ENCODE data around the gene AGBL1. TPM values are rescaled to one million over a fixed set of nuclear protein-coding genes. Genes with fewer than 3 reads are reported as not detected.

The AGBL1 gene
- total RNA-seq, 1 experiment from 2014 or later: not detected

DNA sequence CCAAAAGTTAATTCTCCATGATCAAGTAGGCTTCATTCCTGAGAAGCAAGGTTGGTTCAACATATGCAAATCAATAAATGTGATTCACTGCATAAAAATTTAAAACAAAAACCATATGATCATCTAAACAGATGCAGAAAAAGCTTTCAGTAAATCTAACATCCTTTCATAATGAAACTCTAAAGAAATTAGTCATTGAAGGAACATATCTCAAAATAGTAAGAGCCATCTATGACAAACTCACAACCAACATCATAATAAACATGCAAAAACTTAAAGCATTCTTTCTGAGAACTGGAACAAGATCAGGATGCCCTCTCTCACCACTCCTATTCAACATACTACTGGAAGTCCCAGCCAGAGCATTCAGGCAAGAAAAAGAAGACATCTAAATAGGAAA lies 254.1 kb downstream of the AGBL1 start:
- Histone ChIP-seq H3K27ac (ENCODE audit: low read length) (no peak overlapping the region), H3K9me3 (ENCODE audit: low read length) (peaks cover 13% of the 10 kb centered on the region), H3K9me2 (replicated peaks; ENCODE audit: insufficient read depth, low read length) (no peaks in the 10 kb centered on the region), H2AFZ (ENCODE audit: low read length) (no peak overlapping the region), H3K4me2 (ENCODE audit: low read depth, low read length, poor library complexity, severe bottlenecking) (no peak overlapping the region), H3K9ac (ENCODE audit: low read length) (no peak overlapping the region), H3K4me1 (ENCODE audit: low read length) (no peaks in the 10 kb centered on the region), H4K20me1 (ENCODE audit: insufficient read depth, low read depth, low read length) (no peaks in the 10 kb centered on the region), H3K27me3 (ENCODE audit: low read length) (no peaks in the 10 kb centered on the region), H3K4me3 (ENCODE audit: low read length) (no peak overlapping the region), H3K79me2 (ENCODE audit: low read length) (no peaks in the 10 kb centered on the region), H3K36me3 (ENCODE audit: insufficient read depth, low read length) (no peaks in the 10 kb centered on the region)
- DNase-seq: no peak

DNA sequence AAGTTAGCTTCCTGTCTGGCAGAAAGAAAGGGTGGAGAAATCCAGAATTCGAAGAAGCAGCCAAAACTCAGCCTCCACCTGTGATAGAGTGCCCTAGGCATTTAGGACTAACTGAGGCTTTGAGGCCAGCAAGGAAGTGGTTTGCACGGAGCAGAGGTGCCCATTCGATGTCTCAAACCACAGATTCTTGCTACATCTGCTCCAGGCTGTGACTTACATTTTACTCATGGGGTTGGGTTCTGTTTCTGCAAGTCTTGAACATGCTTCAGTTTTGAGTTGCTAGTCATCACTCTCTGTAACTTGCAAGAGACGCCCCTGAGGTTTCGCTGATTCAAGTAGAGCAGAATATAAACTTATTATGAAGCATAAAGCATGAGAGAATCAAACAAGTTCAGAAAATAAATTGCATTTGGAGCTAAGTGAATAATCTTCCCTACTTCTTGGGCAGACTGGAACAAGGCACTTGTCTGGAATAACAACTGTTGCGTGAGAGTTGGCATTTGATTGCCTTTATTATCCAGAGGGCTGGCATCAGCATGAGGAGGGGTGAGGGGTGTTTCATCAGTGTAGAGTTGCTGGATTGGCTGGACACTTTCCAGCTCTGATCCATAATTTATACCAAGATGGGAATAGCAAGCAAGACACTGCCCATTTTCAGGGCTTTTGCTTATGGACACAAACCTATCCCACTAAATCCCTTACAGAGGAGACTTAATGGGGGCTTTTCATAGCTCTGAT lies 256.5 kb downstream of the AGBL1 start:
- no peaks in the 10 kb centered on the region for H3K4me1 ChIP-seq (ENCODE audit: low read length)
- no peaks in the 10 kb centered on the region for H4K20me1 ChIP-seq (ENCODE audit: insufficient read depth, low read depth, low read length)
- no peak overlapping the region for H3K4me2 ChIP-seq (ENCODE audit: low read depth, low read length, poor library complexity, severe bottlenecking)
- H3K27ac ChIP-seq (ENCODE audit: low read length): no peak overlapping the region
- DNase-seq: no peak
- H3K4me3 ChIP-seq (ENCODE audit: low read length): no peak overlapping the region
- no peak overlapping the region for H2AFZ ChIP-seq (ENCODE audit: low read length)
- H3K27me3 ChIP-seq (ENCODE audit: low read length): no peaks in the 10 kb centered on the region
- no peaks in the 10 kb centered on the region for H3K79me2 ChIP-seq (ENCODE audit: low read length)
- H3K9me2 ChIP-seq (replicated peaks; ENCODE audit: insufficient read depth, low read length): no peaks in the 10 kb centered on the region
- no peak overlapping the region for H3K9ac ChIP-seq (ENCODE audit: low read length)
- no peaks in the 10 kb centered on the region; the same call in 1 of the 2 replicates for H3K9me3 ChIP-seq (ENCODE audit: low read length)
- no peaks in the 10 kb centered on the region for H3K36me3 ChIP-seq (ENCODE audit: insufficient read depth, low read length)

- no peak overlapping the region for H2AFZ ChIP-seq (ENCODE audit: low read length)
- H3K9ac ChIP-seq (ENCODE audit: low read length): no peak overlapping the region
- H4K20me1 ChIP-seq (ENCODE audit: insufficient read depth, low read depth, low read length): no peaks in the 10 kb centered on the region
- H3K9me2 ChIP-seq (replicated peaks; ENCODE audit: insufficient read depth, low read length): no peaks in the 10 kb centered on the region
- H3K27me3 ChIP-seq (ENCODE audit: low read length): no peaks in the 10 kb centered on the region
- H3K9me3 ChIP-seq (ENCODE audit: low read length): no peaks in the 10 kb centered on the region
- H3K4me2 ChIP-seq (ENCODE audit: low read depth, low read length, poor library complexity, severe bottlenecking): no peak overlapping the region
- no peaks in the 10 kb centered on the region for H3K4me1 ChIP-seq (ENCODE audit: low read length)
- DNase-seq: no peak
- no peaks in the 10 kb centered on the region for H3K79me2 ChIP-seq (ENCODE audit: low read length)
- no peaks in the 10 kb centered on the region for H3K36me3 ChIP-seq (ENCODE audit: insufficient read depth, low read length)
- no peak overlapping the region for H3K27ac ChIP-seq (ENCODE audit: low read length)
- no peak overlapping the region for H3K4me3 ChIP-seq (ENCODE audit: low read length)
Measured at GRCh38 chr15:86337071-86337470, 257.4 kb downstream of the AGBL1 start.

GRCh38 chr15:86347245-86347644 lies 267.6 kb downstream of the AGBL1 start:
- no peaks in the 10 kb centered on the region for H3K79me2 ChIP-seq (ENCODE audit: low read length)
- H3K27me3 ChIP-seq (ENCODE audit: low read length): no peaks in the 10 kb centered on the region
- no peaks in the 10 kb centered on the region for H3K4me1 ChIP-seq (ENCODE audit: low read length)
- H3K36me3 ChIP-seq (ENCODE audit: insufficient read depth, low read length): no peaks in the 10 kb centered on the region
- H3K9me3 ChIP-seq (ENCODE audit: low read length): no peaks in the 10 kb centered on the region
- no peaks in the 10 kb centered on the region for H4K20me1 ChIP-seq (ENCODE audit: insufficient read depth, low read depth, low read length)
- H3K9me2 ChIP-seq (replicated peaks; ENCODE audit: insufficient read depth, low read length): no peaks in the 10 kb centered on the region
- H3K4me3 ChIP-seq (ENCODE audit: low read length): no peak overlapping the region
- no peak overlapping the region for H3K4me2 ChIP-seq (ENCODE audit: low read depth, low read length, poor library complexity, severe bottlenecking)
- DNase-seq: no peak
- no peak overlapping the region for H2AFZ ChIP-seq (ENCODE audit: low read length)
- H3K9ac ChIP-seq (ENCODE audit: low read length): no peak overlapping the region
- H3K27ac ChIP-seq (ENCODE audit: low read length): no peak overlapping the region

DNA sequence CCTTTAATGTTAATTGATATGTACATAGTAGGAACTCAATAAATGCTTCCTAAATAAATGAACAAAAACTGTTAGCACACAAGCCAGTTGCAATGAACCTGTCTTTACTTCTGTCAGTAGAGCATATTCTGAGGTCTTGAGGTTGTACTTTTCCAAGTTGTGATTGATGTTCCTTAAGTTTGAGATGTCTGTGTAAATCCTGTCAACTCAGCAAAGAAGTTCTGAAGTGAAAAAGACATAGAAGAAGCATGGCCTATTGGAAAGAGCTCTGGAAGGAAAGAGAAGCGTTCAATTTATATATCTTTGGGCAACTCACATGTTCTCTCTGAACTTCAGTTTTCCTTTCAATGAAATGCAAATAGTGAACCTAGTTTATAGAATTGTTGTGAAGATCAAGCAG lies 269.9 kb downstream of the AGBL1 start:
- H3K4me3 ChIP-seq (ENCODE audit: low read length): no peak overlapping the region
- H3K4me2 ChIP-seq (ENCODE audit: low read depth, low read length, poor library complexity, severe bottlenecking): no peak overlapping the region
- H3K9ac ChIP-seq (ENCODE audit: low read length): no peak overlapping the region
- H3K36me3 ChIP-seq (ENCODE audit: insufficient read depth, low read length): no peaks in the 10 kb centered on the region
- H3K9me2 ChIP-seq (replicated peaks; ENCODE audit: insufficient read depth, low read length): no peaks in the 10 kb centered on the region
- no peaks in the 10 kb centered on the region for H3K4me1 ChIP-seq (ENCODE audit: low read length)
- no peaks in the 10 kb centered on the region for H4K20me1 ChIP-seq (ENCODE audit: insufficient read depth, low read depth, low read length)
- no peak overlapping the region for H3K27ac ChIP-seq (ENCODE audit: low read length)
- H2AFZ ChIP-seq (ENCODE audit: low read length): no peak overlapping the region
- no peaks in the 10 kb centered on the region for H3K9me3 ChIP-seq (ENCODE audit: low read length)
- no peak for DNase-seq
- H3K79me2 ChIP-seq (ENCODE audit: low read length): no peaks in the 10 kb centered on the region
- no peaks in the 10 kb centered on the region for H3K27me3 ChIP-seq (ENCODE audit: low read length)

- H3K27ac ChIP-seq (ENCODE audit: low read length): no peak overlapping the region
- no peaks in the 10 kb centered on the region for H3K9me2 ChIP-seq (replicated peaks; ENCODE audit: insufficient read depth, low read length)
- no peak overlapping the region for H3K4me3 ChIP-seq (ENCODE audit: low read length)
- DNase-seq: no peak
- H3K9ac ChIP-seq (ENCODE audit: low read length): no peak overlapping the region
- no peak overlapping the region for H2AFZ ChIP-seq (ENCODE audit: low read length)
- no peaks in the 10 kb centered on the region for H3K27me3 ChIP-seq (ENCODE audit: low read length)
- no peak overlapping the region for H3K4me2 ChIP-seq (ENCODE audit: low read depth, low read length, poor library complexity, severe bottlenecking)
- H3K36me3 ChIP-seq (ENCODE audit: insufficient read depth, low read length): no peaks in the 10 kb centered on the region
- H3K9me3 ChIP-seq (ENCODE audit: low read length): no peaks in the 10 kb centered on the region
- no peaks in the 10 kb centered on the region for H3K79me2 ChIP-seq (ENCODE audit: low read length)
- no peaks in the 10 kb centered on the region for H4K20me1 ChIP-seq (ENCODE audit: insufficient read depth, low read depth, low read length)
- no peaks in the 10 kb centered on the region for H3K4me1 ChIP-seq (ENCODE audit: low read length)
Measured at GRCh38 chr15:86353213-86353612, 273.5 kb downstream of the AGBL1 start.

DNA sequence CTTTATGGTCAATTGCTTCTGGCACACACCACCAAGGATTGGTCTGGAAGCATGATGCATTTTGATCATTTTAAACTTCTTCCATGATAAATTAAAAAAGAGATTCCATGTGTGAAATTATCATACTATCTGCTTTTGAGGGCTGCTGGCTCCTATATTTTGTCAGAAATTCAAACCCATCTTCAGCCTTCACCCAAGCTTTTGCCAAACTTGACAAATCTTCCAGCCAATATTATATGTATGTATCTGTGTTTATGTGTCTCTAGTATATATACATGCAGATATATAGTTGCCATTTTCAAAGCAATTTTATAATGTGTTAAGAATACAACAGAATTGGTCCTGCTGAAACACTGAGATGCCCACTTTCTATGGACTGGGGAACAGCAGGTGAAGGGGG lies 275.7 kb downstream of the AGBL1 start:
- no peaks in the 10 kb centered on the region for H3K36me3 ChIP-seq (ENCODE audit: insufficient read depth, low read length)
- H3K9me3 ChIP-seq (ENCODE audit: low read length): peaks cover 3% of the 10 kb centered on the region; the same call in 1 of the 2 replicates
- no peaks in the 10 kb centered on the region for H3K79me2 ChIP-seq (ENCODE audit: low read length)
- no peak overlapping the region for H3K9ac ChIP-seq (ENCODE audit: low read length)
- no peaks in the 10 kb centered on the region for H3K9me2 ChIP-seq (replicated peaks; ENCODE audit: insufficient read depth, low read length)
- H3K27ac ChIP-seq (ENCODE audit: low read length): no peak overlapping the region
- H3K4me2 ChIP-seq (ENCODE audit: low read depth, low read length, poor library complexity, severe bottlenecking): no peak overlapping the region
- H2AFZ ChIP-seq (ENCODE audit: low read length): no peak overlapping the region
- no peak overlapping the region for H3K4me3 ChIP-seq (ENCODE audit: low read length)
- H3K4me1 ChIP-seq (ENCODE audit: low read length): no peaks in the 10 kb centered on the region
- DNase-seq: no peak
- no peaks in the 10 kb centered on the region for H4K20me1 ChIP-seq (ENCODE audit: insufficient read depth, low read depth, low read length)
- no peaks in the 10 kb centered on the region for H3K27me3 ChIP-seq (ENCODE audit: low read length)

DNA sequence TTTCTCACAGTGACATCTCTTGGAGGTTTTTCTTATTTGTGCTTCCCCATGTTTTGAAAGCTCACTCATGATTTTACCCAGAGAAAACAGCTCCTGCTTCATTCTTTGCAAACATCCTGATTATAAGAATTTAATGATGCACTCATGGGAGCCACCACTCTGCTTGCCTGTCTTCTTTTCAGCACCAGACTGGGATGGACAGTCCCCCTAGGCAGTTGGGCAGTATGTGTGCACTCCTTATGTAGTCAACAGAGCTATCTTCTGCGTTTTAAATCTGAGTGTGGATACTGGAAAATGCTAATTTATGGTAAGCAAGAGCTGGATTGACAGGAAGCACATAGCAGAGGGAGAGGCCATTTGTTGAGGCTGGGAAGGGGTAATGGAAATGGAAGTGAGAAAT lies 276.1 kb downstream of the AGBL1 start:
- H4K20me1 ChIP-seq (ENCODE audit: insufficient read depth, low read depth, low read length): no peaks in the 10 kb centered on the region
- no peak for DNase-seq
- no peaks in the 10 kb centered on the region for H3K36me3 ChIP-seq (ENCODE audit: insufficient read depth, low read length)
- H3K79me2 ChIP-seq (ENCODE audit: low read length): no peaks in the 10 kb centered on the region
- no peaks in the 10 kb centered on the region for H3K27me3 ChIP-seq (ENCODE audit: low read length)
- H3K4me1 ChIP-seq (ENCODE audit: low read length): no peaks in the 10 kb centered on the region
- H3K4me3 ChIP-seq (ENCODE audit: low read length): no peak overlapping the region
- H3K9ac ChIP-seq (ENCODE audit: low read length): no peak overlapping the region
- no peak overlapping the region for H2AFZ ChIP-seq (ENCODE audit: low read length)
- no peaks in the 10 kb centered on the region for H3K9me2 ChIP-seq (replicated peaks; ENCODE audit: insufficient read depth, low read length)
- H3K9me3 ChIP-seq (ENCODE audit: low read length): peaks cover 6% of the 10 kb centered on the region; the same call in 1 of the 2 replicates
- no peak overlapping the region for H3K4me2 ChIP-seq (ENCODE audit: low read depth, low read length, poor library complexity, severe bottlenecking)
- H3K27ac ChIP-seq (ENCODE audit: low read length): no peak overlapping the region
